Stimulated activated CD8-positive, alpha-beta memory T cell treated with anti-CD3 and anti-CD28 coated beads, Interleukin-12 subunit alpha, Interleukin-12 subunit beta, amount 100 ng/mL, for 24 hours (primary cell): ENCODE data around the gene TMEM106C.
A peak's percentile ranks its signal among the peaks of the same experiment; 100 is the strongest.

Experiments
- DNase-seq: peaks from one replicate; pipeline ENCODE4 v3.0.0-alpha.2; 2020; ENCODE audit errors: extremely low read depth

TMEM106C gene, protein sequence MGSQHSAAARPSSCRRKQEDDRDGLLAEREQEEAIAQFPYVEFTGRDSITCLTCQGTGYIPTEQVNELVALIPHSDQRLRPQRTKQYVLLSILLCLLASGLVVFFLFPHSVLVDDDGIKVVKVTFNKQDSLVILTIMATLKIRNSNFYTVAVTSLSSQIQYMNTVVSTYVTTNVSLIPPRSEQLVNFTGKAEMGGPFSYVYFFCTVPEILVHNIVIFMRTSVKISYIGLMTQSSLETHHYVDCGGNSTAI

DNA sequence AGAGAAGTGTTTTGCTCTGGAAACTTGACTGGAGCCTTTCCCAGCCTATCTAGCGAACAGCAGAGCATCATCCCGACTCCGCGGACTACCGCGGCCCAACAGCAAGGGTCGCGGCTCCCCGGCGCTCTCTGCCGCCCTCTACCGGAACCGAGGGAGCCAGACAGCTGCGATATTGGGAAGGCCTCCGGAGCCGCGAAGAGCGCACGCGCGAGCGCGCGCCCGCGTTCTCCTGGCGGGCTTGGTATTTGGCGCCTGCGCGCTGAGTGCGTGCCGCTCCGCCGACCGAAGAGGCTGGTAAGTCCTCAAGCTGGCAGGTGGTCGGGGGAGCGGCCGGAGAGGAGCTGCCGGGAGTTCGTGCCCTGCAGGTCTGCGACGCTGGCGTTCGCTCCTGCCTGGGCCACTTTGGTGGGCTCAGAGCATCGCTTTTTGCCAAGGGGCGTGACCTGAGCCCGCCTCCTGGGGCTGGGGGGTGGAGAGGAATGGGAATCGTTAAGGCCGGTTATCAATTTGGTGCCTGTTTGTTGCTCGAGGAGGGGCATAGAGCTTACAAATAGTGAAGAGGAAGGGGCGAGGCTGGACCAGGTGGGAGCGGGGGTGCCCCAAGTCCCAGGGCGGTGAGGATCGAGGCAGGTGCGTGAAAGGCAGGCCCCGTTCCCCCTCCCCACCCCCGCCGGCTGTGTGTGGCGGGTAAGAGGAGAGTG, at the start of gene TMEM106C:
TMEM106C (plus strand) TSS at position 257 of the 701 bp plus-strand sequence. CDS start 641 bp downstream, outside the sequence.
- peak; percentile 72 for DNase-seq

DNA sequence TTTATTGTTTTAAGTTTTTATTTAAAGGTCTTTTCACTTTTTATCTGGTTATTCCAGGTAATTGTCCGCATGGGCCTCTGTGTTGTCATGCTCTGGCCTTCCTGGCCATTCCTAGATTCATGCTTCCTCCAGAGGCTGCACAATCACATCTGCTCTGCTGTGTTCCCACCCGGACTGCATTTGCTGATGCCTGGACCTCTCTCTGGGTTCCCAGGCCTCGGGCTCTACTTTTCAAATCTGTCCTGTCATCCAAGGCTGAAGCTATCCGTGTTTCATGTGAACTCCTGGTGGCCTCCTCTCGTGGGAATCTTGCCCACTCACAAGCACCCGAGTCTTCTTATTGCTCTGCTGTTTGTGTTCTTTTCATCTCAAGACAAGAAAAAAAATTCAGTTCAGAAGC, 42.5 kb upstream of the TMEM106C start:
- no peak for DNase-seq

DNA sequence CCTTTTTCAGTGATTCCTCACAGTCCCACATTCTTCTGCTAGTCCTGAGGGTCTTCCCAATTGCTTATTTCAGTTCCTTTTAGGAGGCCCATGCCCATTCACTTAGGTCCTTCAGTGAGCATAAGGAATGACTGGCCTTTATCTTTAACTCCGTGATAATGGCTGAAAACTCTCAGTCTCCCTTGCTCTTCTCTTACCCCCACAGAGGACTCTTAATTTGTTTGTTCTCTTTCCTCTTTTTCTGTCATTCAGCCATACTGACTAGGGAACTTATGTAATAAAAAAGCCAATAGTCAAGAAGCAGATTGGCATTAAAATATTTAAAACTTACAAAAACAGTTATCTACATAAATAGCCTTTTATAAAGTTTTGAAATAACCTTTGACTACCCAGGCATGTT, 41.5 kb upstream of the TMEM106C start:
- DNase-seq = no peak

DNA sequence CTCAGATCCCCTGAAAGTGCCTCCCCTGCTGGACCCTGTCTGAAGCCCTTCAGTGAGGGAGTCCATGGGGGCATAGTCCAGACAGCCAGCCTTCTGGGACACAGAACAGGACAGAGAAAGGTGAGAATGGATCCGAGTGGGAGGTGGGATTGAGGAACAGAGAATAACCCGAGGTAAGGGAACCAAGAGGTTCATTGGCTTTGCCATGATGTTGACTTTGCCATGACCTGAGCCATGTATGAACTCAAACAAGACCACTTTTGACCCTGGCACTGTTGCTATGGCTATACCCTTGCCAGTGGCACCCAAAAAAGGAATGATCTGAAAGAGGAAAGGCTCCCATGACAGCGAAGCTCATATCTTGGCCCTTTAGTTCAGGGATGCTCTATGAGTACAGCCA, 36.0 kb upstream of the TMEM106C start:
- no peak for DNase-seq

DNA sequence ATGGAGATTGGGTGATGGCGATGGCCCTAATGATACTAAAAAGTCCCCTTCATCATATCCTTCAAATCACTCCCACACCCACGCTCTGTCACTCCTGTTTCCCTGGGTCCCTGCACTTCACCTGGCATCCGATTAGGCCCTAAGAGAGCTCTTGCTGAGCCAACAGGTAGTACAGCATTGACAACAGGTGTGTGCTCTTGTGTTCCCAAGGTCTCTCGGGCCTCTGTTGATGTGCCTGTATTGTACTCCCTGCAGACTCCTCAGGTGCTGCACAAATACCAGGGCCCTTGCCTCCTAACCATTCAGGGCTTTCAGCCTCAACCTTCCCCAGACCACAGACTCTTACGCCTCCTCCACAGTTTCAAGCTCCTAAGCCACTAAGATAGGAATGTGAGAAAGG, 32.8 kb upstream of the TMEM106C start:
- DNase-seq = no peak

DNA sequence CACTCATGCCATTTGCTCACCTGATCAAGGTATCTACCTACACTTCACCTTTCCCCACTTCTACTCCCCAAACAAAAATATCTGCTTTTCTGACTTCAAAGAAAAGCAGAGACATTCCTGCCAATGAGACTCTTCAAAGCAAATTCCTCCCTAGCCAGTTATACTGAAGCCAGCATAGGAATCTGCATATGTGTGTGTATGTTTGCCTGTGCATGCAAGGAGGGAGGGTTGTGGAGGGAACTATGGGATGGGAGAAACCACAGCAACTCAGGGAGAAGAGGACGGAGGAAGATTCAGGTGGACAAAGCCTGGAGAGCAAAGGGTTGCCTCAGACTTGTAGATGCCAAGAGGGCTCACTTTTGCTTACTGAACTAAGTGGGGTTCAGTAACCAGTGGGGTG, 32.2 kb upstream of the TMEM106C start:
- DNase-seq = no peak

DNA sequence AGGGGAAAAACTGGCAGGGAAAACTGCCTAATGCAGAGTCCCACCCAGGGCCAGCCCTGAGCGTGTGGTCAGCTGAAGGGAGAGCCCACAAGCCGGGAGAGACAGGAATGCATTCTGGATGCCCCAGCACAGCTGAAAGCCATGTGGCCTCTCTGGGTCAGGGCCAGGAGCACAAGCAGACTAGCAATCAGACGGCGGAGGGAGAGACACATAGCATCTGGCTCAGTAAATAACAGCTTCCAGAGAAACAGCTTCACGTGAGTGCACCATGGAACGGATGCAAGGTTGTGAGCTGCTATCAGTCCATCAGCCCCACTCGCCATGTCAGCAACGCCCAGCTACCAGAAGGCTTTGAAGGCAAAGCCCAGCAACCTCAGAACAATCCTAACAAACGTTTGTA, 28.2 kb upstream of the TMEM106C start:
- DNase-seq = no peak

DNA sequence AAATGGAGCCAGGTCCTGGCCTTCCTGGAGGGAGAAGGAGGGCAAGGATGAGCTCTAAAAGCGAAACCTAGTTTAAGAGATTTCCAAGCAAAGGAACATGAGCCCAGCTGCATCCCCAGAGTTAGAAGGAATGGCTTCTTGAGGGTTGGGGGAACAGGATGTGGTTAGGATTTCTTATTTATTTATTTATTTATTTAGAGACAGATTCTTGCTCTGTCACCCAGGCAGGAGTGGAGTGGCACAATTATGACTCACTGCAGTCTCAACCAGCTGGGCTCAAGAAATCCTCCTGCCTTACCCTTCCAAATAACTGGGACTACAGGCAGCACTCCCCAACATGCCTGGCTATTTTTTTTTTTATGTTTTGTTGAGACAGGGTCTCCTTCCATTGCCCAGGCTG, 25.3 kb upstream of the TMEM106C start:
- DNase-seq = no peak

DNA sequence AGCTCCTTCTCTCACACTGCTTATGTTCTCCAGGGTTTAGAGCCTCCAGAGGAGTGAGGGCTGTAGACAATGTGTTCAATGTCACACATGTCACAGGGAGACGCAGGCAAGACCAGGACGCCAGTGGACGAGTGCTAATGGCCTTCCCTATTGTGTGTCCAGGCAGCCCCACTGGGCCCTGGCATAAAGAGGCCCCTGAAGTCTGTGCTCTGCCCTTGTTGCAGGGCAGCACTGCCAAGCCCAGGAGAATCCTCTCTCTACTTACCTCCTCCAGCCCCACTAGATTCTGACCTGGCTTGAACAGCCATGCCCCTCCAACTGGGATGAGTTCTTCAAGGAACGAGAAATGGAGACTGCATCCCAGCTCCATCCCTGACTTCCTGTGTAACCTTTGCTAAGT, 24.8 kb upstream of the TMEM106C start:
- no peak for DNase-seq

DNA sequence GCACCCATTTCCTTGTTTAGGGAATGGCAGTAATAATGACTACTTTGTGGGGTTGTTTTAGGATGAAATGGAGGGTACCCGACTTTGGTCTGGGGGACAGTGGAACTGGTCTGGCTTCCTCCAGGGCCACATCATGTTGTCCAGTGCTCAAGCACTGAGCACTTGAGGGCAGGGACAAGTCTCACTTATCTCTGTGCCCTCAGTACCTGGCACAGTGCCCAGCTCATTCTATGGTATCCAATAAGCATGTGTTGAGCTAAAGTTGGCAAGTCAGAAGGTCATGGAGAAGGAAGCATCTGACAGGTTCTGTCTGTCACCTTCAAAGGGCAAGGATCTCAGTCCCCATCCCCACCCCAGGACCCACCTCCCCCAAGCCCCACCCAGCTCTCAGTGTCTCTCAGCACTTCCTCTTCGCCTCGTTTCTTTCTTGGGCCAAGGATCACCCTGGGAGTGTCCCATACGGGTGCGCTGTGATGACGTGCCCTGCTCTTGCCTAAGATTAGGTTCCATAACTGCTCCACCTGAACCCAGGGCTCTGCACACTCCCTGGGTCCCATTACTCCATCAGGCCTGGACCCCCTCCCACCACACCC, 24.3 kb upstream of the TMEM106C start:
- no peak for DNase-seq

DNA sequence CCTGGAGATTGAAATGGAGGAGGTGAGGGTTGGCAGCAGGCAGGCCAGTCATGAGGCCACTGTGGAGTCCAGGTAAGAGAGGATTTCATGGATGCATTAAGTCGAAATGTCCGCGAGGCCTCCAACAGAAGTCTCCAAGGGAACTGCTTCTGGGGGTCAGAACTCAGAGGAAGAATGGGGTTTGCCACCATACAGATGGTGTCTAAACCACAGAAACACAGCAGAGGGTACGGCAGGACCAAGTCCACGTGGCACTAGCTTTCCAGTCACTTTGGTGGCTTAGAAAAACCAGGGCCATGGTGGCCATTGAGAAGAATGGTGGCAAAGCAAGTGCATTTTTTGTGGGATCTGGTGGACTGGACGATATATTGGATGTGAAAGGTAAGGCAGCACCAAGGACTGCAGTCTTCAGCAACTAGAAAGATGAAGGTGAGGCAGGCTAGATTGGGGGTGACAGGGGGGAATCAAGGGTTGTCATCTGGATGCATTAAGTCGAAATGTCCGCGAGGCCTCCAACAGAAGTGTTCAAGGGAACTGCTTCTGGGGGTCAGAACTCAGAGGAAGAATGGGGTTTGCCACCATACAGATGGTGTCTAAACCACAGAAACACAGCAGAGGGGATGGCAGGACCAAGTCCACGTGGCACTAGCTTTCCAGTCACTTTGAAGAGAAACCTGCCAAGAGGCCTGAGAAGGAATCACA, 22.5 kb upstream of the TMEM106C start:
- no peak for DNase-seq

DNA sequence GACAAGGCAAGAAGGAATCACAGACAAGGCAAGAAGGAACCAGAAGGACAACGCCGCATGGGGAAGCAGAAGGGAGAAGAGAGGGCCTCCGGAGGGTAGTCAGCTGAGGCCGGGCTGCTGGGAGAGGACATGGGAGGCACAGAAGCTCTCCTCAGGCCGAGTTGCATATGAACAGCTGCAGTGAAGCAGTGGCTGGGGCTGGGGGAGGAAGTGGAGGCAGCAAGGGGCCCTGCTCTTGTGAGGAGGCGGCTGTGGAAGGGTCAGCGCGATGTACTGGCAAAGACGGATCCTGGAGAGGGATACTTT, 22.0 kb upstream of the TMEM106C start:
- no peak for DNase-seq

DNA sequence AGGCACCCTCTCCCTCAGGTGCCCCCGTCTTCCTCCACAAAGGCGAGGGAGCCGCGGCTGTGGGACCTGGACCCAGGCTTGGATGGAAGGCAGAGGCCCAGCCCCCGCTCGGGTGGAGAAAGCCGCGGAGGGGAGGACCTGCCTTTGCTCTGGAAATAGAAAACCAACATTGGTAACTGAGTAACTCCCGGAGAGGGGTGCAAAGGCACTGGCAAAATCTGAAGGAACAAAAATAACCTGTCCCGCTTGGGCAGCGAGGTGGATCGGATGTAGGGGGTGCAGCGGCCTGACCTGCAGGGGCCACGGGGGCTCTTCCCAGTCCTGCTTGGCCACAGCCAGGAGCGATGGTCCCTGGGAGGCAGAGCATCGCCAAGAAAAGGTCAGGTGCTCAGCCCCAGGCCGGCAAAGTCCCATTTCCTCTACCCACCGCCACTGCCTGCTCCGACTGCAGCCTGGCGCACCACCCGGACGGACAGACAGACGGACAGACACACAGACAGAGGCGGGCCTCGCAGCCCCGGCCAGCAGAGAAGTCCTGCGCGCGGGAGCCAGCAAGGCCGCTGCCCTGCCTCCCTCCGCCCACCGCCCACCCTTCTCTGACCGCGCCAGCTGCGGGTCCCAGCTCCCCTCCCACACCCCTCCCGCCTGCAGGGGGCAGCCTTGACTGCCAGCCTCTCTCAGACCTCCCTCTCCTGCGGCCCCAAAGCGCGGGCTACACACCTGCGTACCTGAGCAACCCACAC, 21.4 kb upstream of the TMEM106C start:
- DNase-seq = no peak

DNA sequence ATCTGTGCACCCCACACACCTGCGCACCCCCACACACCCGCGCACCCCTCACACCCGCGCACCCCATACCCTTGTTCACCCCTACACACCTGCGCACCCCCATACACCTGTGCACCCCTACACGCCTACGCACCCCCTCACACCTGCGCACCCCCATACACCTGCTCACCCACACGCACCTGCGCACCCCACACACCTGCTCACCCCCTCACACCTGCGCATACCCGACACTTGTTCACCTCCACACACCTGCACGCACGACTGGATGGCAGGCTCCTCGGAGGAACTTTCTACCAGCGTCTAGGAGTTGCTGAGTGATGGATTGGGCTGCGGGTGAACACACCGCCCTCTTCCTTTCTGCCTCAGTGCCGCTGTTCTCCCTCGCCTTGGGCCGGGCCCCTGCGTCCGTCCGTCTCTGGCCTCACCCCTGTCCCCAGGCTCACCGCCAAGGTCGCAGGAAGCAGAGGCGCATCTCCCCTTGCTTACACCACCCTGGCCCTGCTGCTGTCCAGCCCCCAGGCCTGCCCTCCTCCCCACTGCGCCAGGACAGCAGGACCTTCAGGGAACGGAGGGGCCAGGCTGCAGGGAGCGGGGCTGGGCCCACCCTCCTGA, 20.7 kb upstream of the TMEM106C start:
- DNase-seq = no peak

DNA sequence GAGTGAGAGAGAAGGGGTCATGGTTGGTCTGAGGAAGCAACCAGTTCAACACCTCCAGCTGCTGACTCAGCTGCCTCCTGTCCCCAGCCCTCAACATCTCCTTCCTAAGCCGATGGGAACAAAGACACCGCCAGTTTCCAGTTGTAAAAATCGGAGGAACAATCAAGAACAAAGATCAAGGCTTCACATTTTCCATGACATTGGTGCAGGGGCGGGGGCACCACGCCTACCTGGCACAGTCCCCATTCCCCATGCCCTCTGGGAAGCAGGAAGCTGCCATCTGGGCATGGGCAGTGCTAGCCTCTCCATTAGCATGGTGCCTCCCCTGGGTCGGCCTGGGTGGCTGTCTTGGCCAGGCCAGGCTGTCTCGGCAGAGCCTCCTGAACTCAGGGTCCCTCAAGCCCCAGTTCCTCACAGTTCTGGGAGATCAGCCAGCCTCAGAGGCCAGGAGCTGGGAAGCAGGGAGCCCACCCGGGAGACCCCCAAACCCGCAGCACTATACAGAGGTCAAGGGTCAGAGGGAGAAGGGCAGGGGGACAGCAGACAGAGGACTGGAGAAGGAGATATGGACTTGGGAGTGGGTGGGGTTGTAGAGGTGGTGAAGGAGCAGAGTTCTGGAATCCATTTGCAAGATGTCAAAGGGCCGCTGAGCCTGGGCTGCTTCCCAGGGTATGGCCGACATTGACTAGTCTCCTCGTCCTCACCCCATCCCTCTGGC, 19.6 kb upstream of the TMEM106C start:
- no peak for DNase-seq

DNA sequence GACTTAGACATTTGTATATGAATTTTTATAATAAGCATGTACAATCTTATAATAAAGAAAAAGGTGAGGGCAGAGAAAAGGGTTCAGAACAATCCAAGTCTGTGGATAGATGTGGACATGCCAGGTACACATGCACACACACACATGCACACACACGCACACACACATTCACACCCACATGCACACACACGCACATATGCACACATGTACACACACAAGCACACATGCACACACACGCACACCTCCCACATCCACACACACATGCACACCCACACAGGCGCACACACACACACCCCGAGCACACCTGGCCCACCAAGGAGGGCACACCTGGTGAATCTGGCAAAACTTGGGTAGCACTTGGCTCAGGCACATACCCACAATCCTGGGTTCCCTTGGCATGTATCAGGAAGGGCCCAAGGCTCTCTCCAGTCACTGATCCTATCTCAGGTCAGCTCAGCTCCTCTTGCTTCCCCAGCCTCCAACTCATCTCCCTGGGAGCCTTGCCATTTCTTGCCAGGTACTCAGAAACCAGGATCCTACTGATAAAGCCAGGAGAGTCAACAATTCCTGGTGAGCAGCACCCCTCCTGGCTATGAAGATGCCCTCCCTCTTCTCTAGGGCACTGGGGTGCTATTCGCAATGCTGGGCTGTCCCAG, 18.6 kb upstream of the TMEM106C start:
- DNase-seq = no peak

DNA sequence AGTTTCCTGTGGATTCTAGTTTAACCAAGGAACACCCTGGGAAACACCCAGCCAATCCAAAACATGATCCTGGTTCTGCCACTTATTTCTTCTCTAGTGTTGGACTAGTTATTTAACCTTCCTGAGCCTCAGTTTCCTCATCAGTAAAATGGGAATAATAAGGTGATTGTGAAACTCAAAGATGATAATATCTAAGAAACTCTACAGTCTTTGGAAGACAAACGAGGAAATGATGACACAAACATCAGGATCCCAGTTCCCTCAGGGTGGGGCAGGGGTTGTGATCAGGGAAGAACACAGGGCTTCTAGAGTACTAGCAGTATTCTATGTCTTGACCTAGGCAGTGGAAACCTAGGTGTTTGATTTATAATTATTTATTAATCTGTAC, 18.1 kb upstream of the TMEM106C start:
- DNase-seq = no peak

DNA sequence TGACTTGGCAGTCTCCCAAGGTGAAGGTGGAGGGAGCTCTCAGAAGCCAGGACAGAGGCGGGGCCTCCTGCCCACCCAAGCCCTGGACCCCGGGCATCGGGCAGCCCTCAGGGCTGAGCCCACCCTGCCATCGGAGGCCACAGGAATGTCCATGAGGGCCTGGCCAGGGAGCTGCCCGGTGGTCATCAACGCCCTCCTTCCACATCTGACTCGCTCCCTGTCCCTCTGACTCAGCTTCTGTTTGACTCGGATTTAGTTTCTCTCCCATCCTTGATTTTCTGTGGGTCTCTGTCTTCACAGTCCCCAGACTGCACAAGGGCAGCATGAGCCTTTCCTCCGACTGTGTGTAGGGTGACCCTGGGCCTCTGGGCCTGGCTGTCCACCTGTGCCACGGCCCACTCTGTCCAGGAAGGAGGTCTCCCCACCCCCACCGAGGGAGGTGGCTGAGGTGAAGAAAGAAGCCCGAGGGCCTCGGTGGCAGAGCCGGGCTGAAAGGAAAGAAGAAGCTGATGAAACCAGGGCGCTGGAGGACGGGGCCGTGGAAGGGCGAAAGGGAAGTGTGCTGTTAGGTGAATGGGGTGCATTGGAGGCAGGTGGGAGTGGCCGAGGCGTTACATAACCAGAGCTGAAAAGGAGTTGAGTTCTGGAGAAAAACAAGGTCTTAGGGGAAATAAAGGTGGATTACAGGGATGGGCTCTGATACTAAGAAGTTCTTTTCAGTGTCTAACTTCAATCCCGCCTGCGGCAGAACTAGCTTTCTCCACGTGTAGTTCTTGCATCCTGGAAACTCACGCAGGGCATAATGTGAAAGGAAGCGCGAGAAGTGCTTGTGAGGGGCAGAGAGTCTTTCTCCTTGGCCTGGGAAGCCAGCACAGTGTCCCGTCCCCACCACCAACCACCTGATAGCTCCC, 16.7 kb upstream of the TMEM106C start:
- no peak for DNase-seq

DNA sequence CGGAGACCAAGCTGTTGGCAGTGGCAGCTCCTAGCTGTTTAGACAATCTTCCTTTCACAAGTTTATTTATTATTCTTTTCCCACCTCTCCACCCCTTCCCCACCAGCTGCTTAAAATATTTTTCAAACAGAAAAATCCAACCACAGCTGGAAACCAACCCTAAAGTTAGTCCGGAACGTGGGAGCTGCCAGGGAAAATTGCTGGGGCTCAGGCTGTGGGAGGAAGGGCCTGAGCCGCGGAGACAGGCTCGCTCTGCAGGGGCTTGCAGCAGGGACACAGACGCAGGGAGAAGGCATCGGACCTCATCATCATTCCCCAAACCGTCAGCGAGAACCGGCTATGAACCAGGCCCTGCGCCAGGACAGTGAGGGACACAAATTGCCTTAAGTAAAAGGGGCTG, 16.1 kb upstream of the TMEM106C start:
- DNase-seq = no peak
